Panc1 (cell line): ENCODE measurements around the gene UBXN2A.

ENCODE experiments used
- CTCF ChIP-seq: fragments of 450-650 bp; IDR thresholded peaks from 2 replicates; pipeline ENCODE4 v1.5.1; 2017; ENCODE audit warnings: mild to moderate bottlenecking
- POLR2AphosphoS5 ChIP-seq: IDR thresholded peaks from 2 replicates; pipeline ENCODE4 v1.6.1; 2012; ENCODE audit warnings: mild to moderate bottlenecking, low read depth, low read length, moderate library complexity
- SIN3A ChIP-seq: IDR thresholded peaks from 2 replicates; pipeline ENCODE4 v1.6.1; 2012; ENCODE audit warnings: low read depth, mild to moderate bottlenecking, low read length, moderate library complexity, borderline replicate concordance; ENCODE audit not compliant: insufficient read depth

GRCh38 chr2:23994567-23994966, 54.3 kb downstream of the UBXN2A start:
- no peak for TF ChIP-seq CTCF
- TF ChIP-seq POLR2AphosphoS5 = no peak
- no peak for TF ChIP-seq SIN3A
